Superior temporal gyrus (tissue), 1 donor: ENCODE measurements around the gene TNFAIP8L1.
A peak's percentile ranks its signal among the peaks of the same experiment; 100 is the strongest.
"Not testable (repeated sequence)": the region's sequence is repeated elsewhere in the genome, so short reads cannot be mapped to it uniquely, and the experiment has no call there.

Experiments
- DNase-seq: peaks from one replicate; pipeline ENCODE4 v3.0.0-alpha.2; 2016; ENCODE audit errors: extremely low spot score

TNFAIP8L1 gene

DNA sequence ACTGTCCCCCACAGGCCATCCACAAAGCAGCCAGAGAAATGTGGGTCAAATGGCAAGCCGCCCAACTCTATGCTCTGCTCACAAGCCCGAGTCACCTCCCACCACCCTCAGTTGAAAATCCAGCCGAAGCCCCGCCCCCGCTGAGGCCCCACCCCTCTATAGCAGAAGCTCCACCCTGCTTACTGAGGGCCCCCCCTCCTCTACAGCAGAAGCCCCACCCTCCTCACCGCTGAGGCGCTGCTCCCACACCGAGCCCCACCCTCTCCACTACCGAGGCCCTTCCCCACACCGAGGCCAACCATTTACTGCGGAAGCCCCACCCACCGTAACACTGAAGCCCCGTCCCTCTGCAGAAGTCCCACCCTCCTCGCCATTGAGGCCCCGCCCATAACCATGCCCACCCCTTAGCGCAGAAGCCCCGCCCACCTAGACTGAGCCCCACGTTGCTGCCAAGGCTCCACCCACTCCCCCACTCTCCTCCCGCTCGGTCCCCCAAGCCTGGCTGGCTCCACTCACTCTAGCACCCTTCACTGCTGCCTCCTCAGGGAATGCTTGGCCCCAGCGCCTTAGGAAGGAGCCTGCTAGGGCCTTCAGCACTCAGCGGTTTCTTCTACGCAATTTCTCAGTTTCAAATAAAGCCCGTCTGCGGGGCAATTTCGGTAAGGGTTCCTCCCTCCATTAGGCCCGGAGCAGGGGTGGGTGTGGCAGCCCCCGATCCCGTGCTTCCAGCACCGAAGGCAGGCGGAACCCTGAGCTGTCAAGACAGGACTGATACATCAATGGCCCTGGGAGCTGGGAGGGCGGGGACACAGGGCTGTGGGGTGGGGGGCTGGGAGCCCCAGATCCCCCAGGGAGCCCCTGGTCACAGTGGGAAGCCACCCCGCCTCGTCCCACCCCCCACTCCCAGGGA lies 39.8 kb downstream of the TNFAIP8L1 start:
- DNase-seq = no peak

DNA sequence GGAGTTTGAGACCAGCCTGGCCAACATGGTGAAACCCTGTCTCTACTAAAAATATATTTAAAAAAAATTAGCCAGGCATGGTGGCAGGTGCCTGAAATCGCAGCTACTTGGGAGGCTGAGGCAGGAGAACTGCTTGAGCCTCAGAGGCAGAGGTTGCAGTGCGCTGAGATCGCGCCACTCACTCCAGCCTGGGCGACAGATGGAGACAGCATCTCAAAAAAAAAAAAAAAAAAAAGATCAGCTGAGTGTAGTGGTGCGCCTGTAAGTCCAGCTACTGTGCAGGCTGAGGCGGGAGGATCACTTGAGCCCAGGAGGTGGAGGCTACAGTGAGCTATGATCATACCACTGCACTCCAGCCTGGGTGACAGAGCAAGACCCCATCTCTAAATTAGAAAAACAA lies 40.7 kb downstream of the TNFAIP8L1 start:
- DNase-seq = not testable (repeated sequence)

DNA sequence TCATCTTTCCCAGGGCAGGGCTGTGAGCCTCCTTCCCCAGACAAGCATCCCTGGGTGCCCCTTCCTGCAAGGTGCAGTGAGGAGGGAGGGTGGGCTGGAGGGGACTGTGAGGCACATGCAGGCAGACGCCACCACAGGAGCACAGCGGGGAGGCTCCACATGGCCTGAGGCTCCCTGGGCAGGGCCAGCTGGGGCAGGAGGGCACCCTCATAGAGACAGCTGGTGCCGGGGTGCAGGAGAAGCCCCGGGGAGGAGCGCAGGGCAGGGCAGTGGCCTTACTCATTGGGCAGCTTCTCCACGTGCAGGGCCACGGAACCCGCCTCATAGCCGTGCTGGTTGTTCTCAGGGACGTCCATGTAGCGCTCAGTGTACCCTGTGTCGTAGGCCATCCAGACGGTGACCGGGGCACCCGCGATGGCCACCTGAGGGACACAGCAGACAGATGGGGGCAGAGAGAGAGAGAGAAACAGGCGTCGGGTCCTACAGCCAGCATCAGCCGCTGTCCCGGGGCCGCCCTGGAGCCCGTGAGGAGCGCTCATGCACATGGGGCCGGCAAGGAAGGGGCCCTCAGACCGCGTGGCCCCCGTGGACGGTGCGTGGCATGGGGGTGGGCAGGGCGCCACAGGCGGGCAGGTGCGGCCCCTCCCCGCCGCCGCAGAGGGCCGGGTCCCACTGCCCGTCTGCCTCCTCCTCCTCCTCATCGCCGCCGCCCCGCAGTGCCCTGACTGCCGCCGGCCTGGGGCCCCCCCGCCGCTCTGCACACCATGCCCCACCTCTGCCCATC lies 43.3 kb downstream of the TNFAIP8L1 start:
- no peak for DNase-seq

DNA sequence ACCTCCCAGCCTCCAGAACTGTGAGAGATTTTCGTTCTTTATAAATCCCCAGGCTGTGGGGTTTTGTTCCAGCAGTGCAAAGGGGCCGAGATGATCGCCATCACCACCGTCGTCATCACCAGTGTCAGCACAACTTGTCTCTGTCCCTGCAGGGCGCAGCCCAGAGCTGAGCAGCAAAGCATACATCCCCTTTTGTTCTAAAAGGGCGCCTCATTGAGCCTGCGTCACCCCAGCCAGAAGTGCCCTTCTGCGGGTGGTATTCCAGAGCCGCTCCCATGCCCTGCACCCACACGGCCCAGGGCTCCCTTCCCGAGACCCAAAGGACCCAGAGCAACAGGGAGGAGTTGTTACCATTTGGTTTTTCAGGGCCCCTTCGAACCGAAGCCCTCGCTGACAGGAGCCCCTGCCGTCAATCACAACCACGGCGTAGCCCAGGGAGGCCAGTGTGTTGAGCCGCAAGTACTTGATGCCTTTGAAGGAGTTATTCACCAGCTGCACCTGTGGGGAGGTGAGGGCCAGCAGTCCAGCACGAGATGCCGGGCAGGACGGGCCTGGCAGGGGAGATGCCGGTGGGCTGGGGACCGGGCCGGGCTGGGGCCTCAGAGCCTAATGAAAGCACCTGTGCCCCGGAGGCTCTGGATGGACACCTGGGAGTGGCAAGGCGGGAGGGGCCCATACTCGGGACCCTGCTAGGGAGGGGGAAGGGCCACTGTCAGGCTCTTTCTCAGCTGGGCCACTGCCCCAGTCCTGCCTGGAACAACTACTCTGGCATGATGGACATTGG lies 45.2 kb downstream of the TNFAIP8L1 start:
- DNase-seq = peak; percentile 24

DNA sequence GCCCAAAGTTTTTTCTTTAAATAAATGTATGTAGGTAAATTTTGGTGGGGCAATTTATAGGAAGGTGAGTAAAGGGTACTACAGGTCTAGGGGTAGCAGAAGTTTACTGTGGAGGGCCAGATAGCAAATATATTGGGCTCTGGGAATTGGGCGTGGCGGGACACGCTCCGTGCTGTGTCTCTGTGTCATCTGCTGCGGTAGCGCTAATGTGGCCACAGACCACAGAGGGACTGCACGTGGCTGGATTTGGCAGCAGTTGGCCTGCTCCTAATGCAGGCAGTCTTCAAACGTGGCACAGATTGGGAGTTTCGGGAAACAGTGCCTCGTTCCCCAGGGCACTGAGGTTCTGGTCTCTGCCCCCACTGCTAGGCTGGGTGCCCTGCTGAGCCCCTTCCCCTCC lies 47.4 kb downstream of the TNFAIP8L1 start:
- DNase-seq = no peak

DNA sequence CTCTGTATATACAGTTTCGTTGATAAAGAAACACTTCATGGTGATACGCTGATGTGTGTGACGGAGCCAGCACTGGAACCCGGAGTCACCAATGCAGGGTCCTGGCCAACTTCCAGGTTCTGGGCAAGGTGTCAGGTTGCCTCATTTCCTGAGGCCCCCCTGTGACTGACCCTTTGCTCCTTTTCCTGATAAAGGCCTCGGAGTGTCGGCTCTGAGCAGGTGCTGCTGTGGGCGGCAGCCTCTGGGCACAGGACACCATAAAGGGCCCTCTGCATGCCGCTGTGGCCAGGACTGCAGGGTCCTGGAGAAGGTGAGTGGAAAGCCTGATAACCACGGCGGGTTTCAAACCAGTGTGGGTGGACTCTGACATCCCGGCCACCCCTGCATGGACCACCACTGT lies 48.1 kb downstream of the TNFAIP8L1 start:
- no peak for DNase-seq

DNA sequence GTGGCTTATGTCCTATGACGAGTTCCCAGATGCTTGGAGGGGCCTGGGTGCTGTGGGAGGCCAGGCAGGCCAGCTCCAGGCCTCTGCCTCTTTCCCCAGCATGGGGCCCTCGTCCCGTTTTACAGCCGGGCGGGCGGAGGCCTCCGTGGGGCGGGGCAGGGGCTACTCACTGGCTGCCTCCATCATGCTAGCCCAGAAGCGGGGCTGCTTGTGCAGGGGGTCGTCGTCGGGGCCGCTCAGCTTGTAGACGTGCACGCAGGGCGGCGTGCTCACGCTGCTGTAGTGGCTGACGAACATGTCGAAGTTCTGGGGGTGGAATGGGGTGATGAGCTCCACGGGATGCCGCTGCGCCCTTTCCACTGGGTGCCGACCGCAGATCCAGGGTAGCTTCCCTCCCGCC lies 49.3 kb downstream of the TNFAIP8L1 start:
- DNase-seq = no peak

DNA sequence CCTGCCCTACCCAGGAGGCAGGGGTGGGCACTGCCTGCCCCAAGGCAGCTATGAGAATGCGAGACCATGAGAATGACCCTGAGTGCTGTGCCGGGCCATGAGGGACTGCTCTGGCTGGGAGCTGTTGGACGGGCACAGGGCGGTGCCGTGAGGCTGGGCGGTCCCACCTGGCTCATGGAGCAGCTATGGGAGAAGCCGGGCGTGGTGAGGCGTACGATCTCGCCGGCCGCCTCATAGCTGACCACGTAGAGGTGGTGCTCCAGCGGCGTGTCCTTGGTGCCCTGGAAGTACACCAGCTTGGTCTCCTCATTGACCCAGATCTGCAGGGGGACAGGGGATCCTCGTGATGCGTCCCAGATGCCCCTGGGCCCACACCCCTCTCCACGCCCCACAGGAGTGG lies 50.1 kb downstream of the TNFAIP8L1 start:
- DNase-seq = no peak

DNA sequence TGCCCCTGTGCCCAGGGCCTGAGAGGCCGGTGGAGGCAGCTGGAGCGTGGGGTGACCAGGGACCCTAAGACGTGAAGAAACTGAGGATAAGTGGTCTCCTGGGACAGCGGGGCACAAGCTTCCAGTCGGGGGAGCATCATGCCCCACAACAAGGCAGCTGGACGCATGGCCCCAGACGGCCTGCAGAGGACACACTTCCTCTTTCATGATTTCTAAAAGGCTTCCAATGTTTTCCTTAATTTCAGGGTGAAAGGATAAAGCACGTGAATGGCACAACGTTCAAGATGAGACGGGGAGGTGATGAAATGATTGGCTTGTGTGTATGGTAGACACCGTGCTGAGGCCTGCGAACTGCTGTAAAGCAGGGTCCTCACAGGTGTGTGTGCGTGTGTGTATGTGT lies 51.0 kb downstream of the TNFAIP8L1 start:
- no peak for DNase-seq

DNA sequence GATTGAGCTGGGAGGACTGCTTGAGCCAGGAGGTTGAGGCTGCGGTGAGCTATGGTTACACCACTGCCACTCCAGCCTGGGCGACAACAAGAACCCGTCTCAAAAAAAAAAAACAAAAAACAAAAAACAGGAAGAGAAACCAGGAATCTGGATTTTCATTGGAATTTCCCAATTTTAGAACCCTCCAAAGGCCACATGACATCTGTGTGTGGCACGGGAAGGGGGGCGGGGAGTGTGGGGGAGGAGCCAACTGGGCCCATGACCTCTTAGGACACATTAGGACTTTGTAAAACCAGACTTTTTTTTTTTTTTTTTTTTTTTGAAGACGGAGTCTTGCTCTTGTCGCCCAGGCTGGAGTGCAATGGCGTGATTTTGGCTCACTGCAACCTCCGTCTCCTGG lies 52.1 kb downstream of the TNFAIP8L1 start:
- DNase-seq = no peak

DNA sequence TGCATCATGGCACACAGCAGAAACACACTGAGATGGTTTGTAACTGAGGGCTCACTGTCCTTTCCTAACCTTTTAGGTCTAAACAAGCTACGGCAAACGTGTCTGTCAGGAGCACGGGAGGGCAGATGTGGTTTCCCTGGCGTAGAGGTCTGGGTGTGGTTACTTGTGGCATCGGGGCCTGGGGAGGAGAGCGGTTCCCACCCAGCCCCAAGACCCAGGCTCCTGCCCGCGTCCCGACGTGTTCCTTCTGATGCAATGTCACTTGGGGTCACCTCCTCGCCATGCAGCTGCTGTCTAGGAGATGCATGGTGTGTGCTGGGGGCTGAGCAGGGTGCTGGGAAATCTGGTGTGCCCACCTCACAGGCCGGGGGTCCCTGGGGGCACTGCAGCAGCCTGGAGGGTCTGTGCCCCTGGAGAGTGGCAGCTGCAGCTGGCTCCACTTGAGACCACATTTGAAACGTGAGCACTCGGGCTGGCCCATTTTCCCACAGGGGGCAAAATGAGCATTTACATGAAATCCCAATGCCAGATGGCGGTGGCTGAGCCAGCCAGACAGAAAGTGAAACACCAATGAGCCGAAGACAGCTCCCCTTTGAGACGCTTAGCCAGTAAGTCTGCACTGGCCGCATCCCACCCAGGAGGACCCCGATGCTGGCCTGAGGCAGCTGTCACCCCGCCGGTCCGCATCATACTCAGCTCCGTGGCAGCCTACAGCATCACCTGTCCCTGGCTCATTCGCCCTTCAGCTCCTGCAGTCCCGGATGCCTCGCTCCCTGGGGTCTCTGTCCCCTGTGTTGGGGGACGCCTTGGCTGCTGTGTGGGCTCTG lies 53.1 kb downstream of the TNFAIP8L1 start:
- no peak for DNase-seq

DNA sequence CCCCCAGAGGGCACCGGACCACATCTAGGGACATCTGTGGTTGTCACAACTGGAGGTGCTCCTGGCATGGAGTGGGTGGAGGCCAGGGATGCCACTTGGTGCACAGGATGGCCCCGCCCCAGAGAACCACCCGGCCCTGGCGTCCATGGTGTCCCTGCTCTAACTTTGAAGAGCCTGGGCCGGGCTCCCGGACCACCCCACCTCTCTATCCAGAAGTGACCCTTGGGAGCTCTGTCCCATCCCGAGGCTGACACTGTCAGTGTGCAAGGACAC lies 53.7 kb downstream of the TNFAIP8L1 start:
- DNase-seq = no peak

DNA sequence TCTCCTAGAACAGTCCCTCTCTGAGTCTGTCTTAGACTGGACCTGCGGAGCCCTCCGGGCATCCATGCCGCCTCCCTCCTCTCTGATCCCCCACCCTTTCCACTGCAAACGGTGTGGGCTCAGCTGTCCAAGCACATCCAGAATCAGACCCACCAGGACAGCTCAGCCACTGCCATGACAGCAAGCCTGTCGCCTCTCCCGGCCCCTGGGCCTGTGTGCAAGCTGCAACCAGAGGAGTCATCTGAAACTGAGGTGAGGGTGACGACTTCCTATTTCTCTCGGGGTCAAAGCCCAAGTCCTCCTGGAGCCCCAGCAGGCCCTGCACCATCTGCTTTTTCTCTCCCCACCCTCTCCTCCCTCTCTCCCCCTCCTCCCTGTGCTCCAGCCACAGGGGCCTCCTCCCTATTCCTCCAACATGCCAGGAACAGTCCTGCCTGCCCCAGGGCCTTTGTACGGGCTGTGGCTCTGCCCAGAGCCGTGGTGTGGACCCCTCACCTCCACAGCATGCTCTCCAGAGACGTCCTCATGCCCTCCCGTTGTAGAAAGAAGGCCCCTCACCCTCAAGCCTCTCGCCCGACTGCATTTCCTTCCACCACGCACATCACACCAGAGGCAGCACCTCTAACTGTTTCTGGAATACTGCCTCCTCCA lies 54.3 kb downstream of the TNFAIP8L1 start:
- DNase-seq = no peak

DNA sequence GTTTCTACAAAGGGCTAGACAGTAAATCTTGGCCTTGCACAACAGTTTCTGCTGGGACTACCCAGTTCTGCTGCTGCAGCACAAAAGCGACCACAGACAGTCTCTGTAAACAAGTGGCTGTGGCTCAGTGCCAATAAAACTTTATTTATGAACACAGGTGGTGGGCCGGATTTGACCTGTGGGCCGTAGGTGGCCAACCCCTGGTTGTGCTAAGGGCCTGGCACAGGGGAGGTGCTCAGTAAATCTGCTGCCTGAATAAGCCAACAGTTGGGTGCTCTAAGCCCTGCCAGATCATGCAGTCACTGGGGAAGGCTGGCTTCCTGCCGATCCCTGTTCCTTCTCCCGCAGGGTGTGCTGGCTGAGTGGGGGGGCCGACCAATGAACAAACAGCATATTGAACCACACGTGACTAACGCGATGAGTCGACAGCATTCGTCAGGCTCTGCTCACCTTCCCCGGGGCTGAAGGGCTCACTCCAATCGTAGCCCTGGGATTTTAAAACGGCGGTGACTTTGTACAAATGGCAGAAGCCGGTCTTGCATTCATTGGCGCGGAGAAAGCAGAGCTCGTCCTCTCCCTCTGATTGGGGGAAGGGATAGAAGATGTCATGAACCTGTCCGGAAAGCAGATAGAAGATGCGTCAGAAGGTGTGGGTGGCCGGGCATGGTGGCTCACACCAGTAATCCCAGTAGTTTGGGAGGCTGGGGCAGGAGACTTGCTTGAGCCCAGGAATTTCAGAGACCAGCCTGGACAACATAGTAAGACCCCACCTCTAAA lies 55.1 kb downstream of the TNFAIP8L1 start:
- peak; percentile 75 for DNase-seq

DNA sequence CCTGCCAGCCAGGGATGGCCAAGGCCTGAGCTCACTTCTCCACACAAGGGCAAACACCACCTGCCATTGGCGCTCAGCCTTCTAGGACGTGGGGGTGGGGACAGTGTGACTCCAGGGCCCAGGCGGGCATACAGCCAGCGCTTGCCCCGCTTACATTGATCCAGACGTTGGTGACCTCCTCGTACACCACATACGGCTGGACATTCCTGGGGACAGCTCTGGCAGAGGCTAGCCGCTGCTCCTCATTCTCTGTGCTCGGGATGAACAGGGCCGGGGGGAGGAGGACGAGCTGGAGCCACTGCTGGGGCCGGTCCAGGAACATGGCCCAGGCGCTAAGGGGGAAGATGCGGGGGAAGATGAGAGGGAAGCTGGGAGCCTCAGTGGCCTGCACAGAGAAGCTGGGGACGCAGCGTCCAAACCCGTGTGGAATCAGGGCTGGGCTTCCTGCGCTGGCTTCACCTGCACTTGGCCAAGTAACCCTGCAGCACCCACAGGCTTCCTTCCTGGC lies 56.0 kb downstream of the TNFAIP8L1 start:
- peak; percentile 10 for DNase-seq

DNA sequence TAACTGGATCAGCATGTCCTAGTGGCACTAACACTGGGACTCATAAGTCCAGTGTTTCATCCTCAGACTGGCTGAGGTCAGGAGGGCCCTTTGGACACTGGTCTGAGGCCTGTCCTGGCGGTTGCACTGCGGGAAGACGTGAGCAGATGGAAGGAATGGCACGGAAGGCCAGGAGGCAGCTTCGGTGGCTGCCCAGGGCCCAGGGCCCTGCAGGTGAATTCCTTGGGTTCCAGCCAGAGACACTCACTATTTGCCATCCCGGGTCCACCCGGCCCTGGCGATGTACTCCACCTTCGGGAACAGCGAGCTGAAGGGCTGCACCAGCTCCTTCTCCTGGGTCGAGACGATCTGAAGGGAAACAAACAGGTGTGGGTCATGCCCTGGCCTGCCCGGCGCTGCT lies 58.0 kb downstream of the TNFAIP8L1 start:
- DNase-seq = no peak

DNA sequence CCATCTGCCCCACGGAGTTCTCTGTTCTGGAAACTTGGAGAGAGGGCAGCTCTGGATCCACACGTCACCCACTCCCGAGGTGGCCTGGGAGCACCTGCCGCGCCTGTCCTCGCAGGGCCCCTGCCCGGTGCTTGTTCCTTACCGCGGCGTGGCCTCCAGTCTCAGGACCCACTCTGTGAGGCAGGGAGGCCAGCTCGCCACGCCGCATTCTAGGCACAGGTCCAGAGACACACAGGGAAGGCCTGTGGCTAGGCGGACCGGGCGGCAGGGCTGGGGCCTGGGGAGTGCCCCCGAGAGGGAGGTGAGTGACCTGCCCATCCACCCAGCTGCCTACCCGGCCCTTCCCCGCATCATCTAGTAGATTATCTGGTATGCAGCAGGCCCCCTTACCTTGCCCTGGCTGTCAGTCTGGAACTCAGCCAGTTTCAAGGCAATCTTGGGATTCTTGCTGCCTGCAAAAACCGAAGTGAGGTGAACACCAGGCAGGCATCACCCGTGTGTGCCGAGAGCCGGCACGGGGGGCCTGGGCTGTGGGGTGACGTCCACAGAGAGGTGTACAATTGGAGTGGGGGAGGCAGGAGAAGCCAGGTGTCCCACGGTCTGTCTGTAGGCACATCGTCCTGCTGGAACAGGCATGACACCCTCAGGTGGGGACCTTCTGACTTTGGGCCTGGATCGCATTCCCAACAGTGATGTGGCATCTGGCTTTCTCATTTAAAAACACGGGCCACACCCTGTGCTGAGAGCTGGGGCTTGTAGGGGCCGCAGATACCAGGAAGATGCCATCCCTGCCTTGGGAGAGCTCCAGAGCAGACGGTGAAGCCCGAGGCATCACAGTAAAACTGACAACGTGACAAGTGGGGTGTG lies 60.7 kb downstream of the TNFAIP8L1 start:
- no peak for DNase-seq

DNA sequence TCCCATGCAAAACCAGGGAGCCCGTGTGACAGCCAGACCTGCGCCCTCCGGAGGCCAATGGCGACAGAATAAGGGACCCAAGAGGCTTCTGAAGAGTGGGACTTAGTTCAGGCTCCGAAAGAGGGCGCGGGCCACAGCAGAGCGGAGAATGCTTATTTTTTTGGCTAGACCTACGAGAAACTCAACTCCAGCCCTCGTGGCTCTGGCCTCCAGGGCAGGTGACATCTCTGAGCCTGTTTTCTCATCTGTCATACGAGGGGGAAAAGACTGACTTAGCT lies 61.3 kb downstream of the TNFAIP8L1 start:
- DNase-seq = no peak

DNA sequence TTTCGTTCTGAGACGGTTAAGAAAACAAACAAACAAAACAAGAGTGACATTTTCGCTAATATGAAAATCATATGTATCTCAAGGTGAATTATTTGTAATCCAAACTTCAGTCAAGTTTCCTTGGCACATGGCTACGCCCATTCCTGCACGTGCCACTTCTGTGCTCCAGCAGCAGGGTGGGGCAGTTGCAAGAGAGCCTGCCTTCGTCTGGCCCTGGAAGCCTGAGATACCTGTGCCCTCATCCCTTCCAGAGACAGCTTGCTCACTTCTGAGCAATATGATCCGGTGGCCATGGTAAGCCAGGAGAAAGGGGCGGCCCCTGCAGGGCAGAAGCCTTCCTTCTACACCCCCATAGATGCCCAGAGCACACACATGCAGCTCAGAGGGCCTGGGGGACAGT lies 62.2 kb downstream of the TNFAIP8L1 start:
- no peak for DNase-seq
